Measurements from ENCODE around the gene PYGB.

Gene PYGB

GRCh38 chr20:25271486-25272222, 23.8 kb downstream of the PYGB start:
- TF ChIP-seq, protein P1, sequence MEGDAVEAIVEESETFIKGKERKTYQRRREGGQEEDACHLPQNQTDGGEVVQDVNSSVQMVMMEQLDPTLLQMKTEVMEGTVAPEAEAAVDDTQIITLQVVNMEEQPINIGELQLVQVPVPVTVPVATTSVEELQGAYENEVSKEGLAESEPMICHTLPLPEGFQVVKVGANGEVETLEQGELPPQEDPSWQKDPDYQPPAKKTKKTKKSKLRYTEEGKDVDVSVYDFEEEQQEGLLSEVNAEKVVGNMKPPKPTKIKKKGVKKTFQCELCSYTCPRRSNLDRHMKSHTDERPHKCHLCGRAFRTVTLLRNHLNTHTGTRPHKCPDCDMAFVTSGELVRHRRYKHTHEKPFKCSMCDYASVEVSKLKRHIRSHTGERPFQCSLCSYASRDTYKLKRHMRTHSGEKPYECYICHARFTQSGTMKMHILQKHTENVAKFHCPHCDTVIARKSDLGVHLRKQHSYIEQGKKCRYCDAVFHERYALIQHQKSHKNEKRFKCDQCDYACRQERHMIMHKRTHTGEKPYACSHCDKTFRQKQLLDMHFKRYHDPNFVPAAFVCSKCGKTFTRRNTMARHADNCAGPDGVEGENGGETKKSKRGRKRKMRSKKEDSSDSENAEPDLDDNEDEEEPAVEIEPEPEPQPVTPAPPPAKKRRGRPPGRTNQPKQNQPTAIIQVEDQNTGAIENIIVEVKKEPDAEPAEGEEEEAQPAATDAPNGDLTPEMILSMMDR (IDR thresholded peaks at IDR 0.05) = no peak
- TF ChIP-seq ZFX (IDR thresholded peaks at IDR 0.05; ENCODE audit: borderline replicate concordance) = no peak
- H3K27ac ChIP-seq = no peak overlapping the region

DNA sequence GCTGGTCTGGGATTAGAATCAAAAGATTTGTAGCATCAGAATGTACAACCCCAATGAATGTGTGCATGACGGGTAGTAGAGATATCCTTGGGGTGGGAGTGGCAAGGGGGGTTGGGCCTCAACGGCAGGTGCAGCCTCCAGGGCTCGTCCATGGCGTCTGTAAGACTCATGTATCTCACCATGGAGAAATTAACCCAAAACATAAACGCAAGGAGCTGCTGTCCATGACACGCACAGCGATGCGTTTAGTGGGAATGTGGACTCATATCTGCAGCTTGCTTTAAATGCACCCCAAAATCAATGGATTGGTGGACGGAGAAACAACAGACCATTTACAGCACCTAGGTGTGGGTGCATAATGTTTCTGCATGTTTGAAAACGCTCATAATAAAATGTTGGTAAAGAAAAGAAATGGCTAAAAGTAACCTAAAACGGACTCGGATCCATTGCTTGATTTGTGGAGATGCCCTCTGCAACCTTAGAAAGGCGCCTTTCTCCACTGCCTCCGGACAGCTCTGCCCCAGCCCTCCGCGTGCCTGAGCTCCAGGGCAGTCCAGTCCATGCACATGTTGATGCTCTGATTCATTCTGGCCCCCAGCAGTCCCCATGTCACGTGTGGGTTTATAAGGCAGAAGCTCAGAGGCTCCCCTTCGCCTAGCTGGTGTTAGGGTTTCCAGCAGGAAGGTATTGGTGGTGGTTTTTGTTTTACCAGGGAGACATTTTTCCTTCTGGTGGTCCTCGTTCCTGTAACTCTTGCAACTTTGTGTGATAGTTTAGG, 24.5 kb downstream of the PYGB start:
- no peak for TF ChIP-seq ZFX (IDR thresholded peaks at IDR 0.05; ENCODE audit: borderline replicate concordance)
- TF ChIP-seq, protein P1 (IDR thresholded peaks at IDR 0.05) = no peak

GRCh38 chr20:25273046-25273445, 25.2 kb downstream of the PYGB start:
- TF ChIP-seq ZFX (IDR thresholded peaks at IDR 0.05; ENCODE audit: borderline replicate concordance) = no peak
- TF ChIP-seq, protein P1 (IDR thresholded peaks at IDR 0.05) = no peak
- no peak overlapping the region for H3K27ac ChIP-seq

More for the DNA sequence above, 24.5 kb downstream of the PYGB start:
- no peak overlapping the region for H3K27ac ChIP-seq

DNA sequence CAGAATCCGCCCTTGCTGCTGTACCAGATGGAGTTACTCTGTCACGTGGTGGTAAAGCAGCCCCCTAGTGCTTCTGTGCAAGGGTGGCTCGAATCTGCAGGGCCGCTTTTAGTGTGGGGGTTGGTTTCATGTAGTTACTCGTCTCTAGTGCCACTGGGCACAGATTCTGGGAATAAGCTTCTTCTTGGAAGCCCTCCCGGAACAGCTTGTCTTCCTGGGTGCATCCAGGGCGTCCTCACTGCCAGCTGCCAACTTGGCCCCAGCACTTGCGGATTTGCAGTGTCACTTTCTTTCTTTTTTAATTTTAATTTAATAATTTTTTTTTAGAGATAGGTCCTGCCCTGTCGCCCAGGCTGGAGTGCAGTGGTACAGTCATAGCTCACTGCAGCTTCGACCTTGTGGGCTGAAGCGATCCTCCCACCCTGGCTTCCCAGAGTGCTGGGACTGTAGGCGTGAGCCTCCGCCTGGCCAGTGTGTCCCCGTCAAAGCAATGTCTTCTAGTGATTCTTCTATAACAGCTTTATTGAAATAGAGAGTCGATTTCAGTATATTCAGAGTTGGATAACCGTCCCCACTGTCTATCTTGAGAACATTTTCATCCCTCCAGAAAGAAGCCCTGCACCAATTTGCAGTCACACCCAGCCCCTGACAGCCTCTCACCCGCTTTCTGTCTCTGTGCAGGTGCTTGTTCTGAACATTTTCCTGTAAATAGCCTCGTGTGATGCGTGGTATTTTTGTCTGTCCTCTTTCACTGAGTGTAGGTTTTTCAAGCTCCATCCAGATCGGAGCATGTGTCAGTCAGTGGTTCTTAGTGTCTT, 25.9 kb downstream of the PYGB start:
- H3K27ac ChIP-seq = no peak overlapping the region
- TF ChIP-seq, protein P1 (IDR thresholded peaks at IDR 0.05) = no peak

- TF ChIP-seq ZFX (IDR thresholded peaks at IDR 0.05; ENCODE audit: borderline replicate concordance) = no peak
- TF ChIP-seq, protein P1 (IDR thresholded peaks at IDR 0.05) = no peak
- no peak overlapping the region for H3K27ac ChIP-seq
Measured at GRCh38 chr20:25274481-25274880, 26.6 kb downstream of the PYGB start.

DNA sequence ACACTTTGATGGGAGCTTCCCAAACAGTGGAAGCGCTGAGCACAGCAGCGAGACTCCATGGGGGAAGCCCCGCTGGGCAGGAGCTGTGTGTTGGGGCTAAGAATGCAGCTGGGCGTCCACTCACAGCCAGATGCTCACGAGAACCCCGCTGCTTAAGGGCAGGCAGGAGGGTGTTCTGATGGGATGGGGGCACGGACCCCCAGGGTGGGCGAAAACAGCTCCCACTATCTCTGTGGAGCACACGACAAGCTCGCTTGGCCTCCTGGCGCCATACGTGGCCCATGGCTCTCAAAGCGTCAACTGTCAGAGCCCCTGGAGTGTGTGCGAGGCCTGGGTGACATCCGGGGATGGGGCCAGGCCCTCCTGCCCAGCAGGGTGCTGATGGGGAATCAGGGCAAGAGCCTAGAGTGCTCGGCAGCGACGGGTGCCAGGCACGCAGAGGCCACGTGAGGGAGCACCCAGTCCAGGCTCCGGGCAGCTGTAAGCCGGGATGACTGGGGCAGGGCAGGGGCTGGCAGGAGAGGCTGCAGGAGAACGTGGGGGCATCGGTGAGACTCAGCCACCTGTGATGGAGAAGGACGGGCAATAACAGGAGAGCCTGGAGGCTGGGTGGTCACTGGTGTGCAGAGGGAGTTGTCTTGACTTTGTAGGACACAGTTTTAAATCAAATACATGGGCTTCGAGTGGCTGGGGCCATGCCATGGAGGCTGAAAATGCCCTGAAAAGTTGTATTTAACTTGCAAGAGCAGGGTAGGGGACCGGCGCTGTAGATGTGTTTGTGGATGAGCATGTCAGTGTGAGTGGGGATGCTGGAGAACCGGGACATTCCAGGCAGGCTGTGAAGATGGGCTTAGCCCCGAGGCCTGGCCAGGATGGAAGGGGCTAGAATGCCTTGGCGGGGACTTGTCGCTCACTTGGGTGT, 27.3 kb downstream of the PYGB start:
- no peak overlapping the region for H3K27ac ChIP-seq
- TF ChIP-seq ZFX (IDR thresholded peaks at IDR 0.05; ENCODE audit: borderline replicate concordance) = no peak
- TF ChIP-seq, protein P1 (IDR thresholded peaks at IDR 0.05) = no peak

All from 22Rv1 (cell line).